ENCODE results near the gene LYL1. TPM values are rescaled to one million over a fixed set of nuclear protein-coding genes. Genes with fewer than 3 reads are reported as not detected.

The LYL1 gene
- total and polyA plus RNA-seq, 2 of the 13 experiments (the other 11 are each of a cell fraction or from before 2014, with no cell fraction given) = 0.75 to 0.92 TPM

- ChIA-PET CTCF (ENCODE audit: low intra/inter-chr PET ratio, low total read pairs) (no interaction called here), POLR2A (no interaction called here)
- ATAC-seq (no peak), DNase-seq (ENCODE audit: low spot score) (no peak), FAIRE-seq (no peak)
- Histone ChIP-seq H3K27me3 (ENCODE audit: control insufficient read depth in 1 of 2, insufficient read depth in 2 of 2, low read length in 2 of 2) (no peaks in the 10 kb centered on the region), H3K79me2 (ENCODE audit: insufficient read depth, low read length) (no peaks in the 10 kb centered on the region), H3K9me3 (ENCODE audit: low read length) (no peaks in the 10 kb centered on the region), H3K4me3 (replicated peaks in 1 of 3; ENCODE audit: insufficient read depth in 1 of 3, low read depth in 2 of 3, low read length in 3 of 3) (no peak overlapping the region), H2AFZ (ENCODE audit: low read length) (no peak overlapping the region), H3K4me1 (ENCODE audit: insufficient read depth, low read length) (peaks cover 17% of the 10 kb centered on the region), H3K9ac (ENCODE audit: insufficient read depth, low read depth, low read length) (no peak overlapping the region), H3K4me2 (ENCODE audit: low read depth, low read length) (no peak overlapping the region), H4K20me1 (ENCODE audit: insufficient read depth, low read length) (no peaks in the 10 kb centered on the region), H3K27ac (ENCODE audit: extremely low read length, insufficient read depth, low read length) (no peak overlapping the region), H3K36me3 (replicated peaks in 1 of 2; ENCODE audit: control insufficient read depth in 1 of 2, insufficient read depth in 2 of 2, low read length in 2 of 2) (peaks cover 17 to 52% of the 10 kb centered on the region in 2 experiments; a peak in 4 of 5 replicates)
- in situ Hi-C loops (cut with HindIII; ENCODE audit: extremely low pct_ligation_motif_present, low pct_unique_long_range_greater_than_20kb) = no loop called here
- TF ChIP-seq REST (IDR thresholded peaks at IDR 0.05; ENCODE audit: borderline replicate concordance in 1 of 2, low read depth in 1 of 2, low read length in 2 of 2) = no peak
- TF ChIP-seq HNF4A (CRISPR knock-in tag; IDR thresholded peaks at IDR 0.05) = no peak
- TF ChIP-seq FOXA3 (CRISPR knock-in tag; IDR thresholded peaks at IDR 0.05) = no peak
- no peak for TF ChIP-seq KAT2B (IDR thresholded peaks at IDR 0.05; ENCODE audit: borderline replicate concordance, low read depth, low read length)
- no peak for TF ChIP-seq HNRNPLL (IDR thresholded peaks at IDR 0.05; ENCODE audit: low read depth, low read length, poor library complexity, severe bottlenecking)
- TF ChIP-seq POLR2AphosphoS5 (IDR thresholded peaks at IDR 0.05; ENCODE audit: low read depth, low read length) = no peak
- no peak for TF ChIP-seq ZZZ3 (CRISPR knock-in tag; IDR thresholded peaks at IDR 0.05; ENCODE audit: borderline replicate concordance)
- no peak for TF ChIP-seq GMEB1 (CRISPR knock-in tag; IDR thresholded peaks at IDR 0.05; ENCODE audit: borderline replicate concordance)
- no peak for TF ChIP-seq NFIB (CRISPR knock-in tag; IDR thresholded peaks at IDR 0.05; ENCODE audit: borderline replicate concordance)
- TF ChIP-seq ZFP1 (CRISPR knock-in tag; IDR thresholded peaks at IDR 0.05) = no peak
- TF ChIP-seq ZMYM2 (CRISPR knock-in tag; IDR thresholded peaks at IDR 0.05) = no peak
- TF ChIP-seq ARID2 (CRISPR knock-in tag; IDR thresholded peaks at IDR 0.05; ENCODE audit: borderline replicate concordance) = no peak
- no peak for TF ChIP-seq ZNF251 (CRISPR knock-in tag; IDR thresholded peaks at IDR 0.05)
- no peak for TF ChIP-seq ZSCAN30 (CRISPR knock-in tag; IDR thresholded peaks at IDR 0.05)
- TF ChIP-seq ZC3H4 (CRISPR knock-in tag; IDR thresholded peaks at IDR 0.05; ENCODE audit: borderline replicate concordance) = no peak
- TF ChIP-seq FOXM1 (CRISPR knock-in tag; IDR thresholded peaks at IDR 0.05) = no peak
- no peak for TF ChIP-seq RXRA (CRISPR knock-in tag; IDR thresholded peaks at IDR 0.05)
- intact Hi-C loops (cut with micrococcal nuclease; ENCODE audit: unreplicated experiment) = no loop called here
- BruUV-seq (replicated peaks) = no TSS peak
- WGBS (ENCODE audit: low lambda C conversion rate) = 95% methylated on average over 5 of the region's 5 CpGs
Measured at GRCh38 chr19:13073263-13073662, 29.4 kb downstream of the LYL1 start.
